Activated T-cell treated with anti-CD3 and anti-CD28 coated beads, Interleukin-2, amount 50 U/mL, for 24 hours (primary cell): ENCODE measurements around the gene DAB1.

ENCODE experiments used
- DNase-seq: peaks from one replicate; pipeline ENCODE4 v3.0.0-alpha.2; 2020
- H3K27ac Mint-ChIP-seq: 2 replicates; pipeline ENCODE4 v1.8.0; 2020; ENCODE audit warnings: mild to moderate bottlenecking, mixed read lengths
- H3K27me3 Mint-ChIP-seq: 2 replicates; pipeline ENCODE4 v1.8.0; 2020; ENCODE audit warnings: mixed read lengths
- H3K36me3 Mint-ChIP-seq: 2 replicates; pipeline ENCODE4 v1.8.0; 2020; ENCODE audit warnings: low read depth, mixed read lengths
- H3K4me1 Mint-ChIP-seq: 2 replicates; pipeline ENCODE4 v1.8.0; 2020; ENCODE audit warnings: low read depth, mixed read lengths
- H3K4me3 Mint-ChIP-seq: 2 replicates; pipeline ENCODE4 v1.8.0; 2020; ENCODE audit warnings: mild to moderate bottlenecking, moderate library complexity, mixed read lengths
- H3K9me3 Mint-ChIP-seq: 2 replicates; pipeline ENCODE4 v1.8.0; 2020; ENCODE audit warnings: mixed read lengths

The DAB1 gene

GRCh38 chr1:57423656-57424211 lies at the start of gene DAB1:
DAB1 (minus strand) TSS chr1:57424060; CDS start chr1:57291030, 133,030 bp downstream.
- peak within 1 kb of the TSS; percentile 54 for H3K4me3 Mint-ChIP-seq
- DNase-seq: peak; percentile 31
- H3K36me3 Mint-ChIP-seq: no peaks in the 10 kb centered on the region
- H3K27ac Mint-ChIP-seq: no peak within 1 kb of the TSS
- H3K27me3 Mint-ChIP-seq: peaks cover 78% of the 10 kb centered on the region
- peaks cover 11% of the 10 kb centered on the region for H3K4me1 Mint-ChIP-seq
- H3K9me3 Mint-ChIP-seq: no peaks in the 10 kb centered on the region

DNA sequence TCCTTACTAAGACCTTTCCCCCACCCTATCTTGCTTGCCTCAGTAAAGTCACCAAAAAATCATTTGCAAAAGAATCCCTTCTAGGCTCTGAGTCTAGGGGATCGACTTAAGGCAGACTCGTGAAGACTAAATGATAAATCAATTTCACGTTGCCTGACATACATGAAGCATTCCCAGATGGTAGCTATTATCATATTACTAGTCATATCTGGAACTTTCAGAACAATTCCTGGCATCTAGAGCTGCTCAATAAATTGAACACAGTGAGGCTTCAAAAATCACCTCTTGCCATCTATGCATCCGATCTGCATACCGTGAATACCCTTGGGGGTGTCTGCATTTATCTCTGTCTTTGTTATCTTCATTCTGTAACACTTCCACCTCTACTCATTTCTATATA lies 49.6 kb upstream of the DAB1 start:
- no peak overlapping the region for H3K27ac Mint-ChIP-seq
- DNase-seq: no peak
- H3K9me3 Mint-ChIP-seq: no peaks in the 10 kb centered on the region
- no peak overlapping the region for H3K4me3 Mint-ChIP-seq
- H3K4me1 Mint-ChIP-seq: no peaks in the 10 kb centered on the region
- H3K27me3 Mint-ChIP-seq: no peaks in the 10 kb centered on the region
- no peaks in the 10 kb centered on the region for H3K36me3 Mint-ChIP-seq

- Mint-ChIP-seq H3K4me3 (no peak overlapping the region), H3K27me3 (no peaks in the 10 kb centered on the region), H3K9me3 (no peaks in the 10 kb centered on the region), H3K27ac (no peak overlapping the region), H3K4me1 (no peaks in the 10 kb centered on the region), H3K36me3 (no peaks in the 10 kb centered on the region)
- no peak for DNase-seq
Measured at GRCh38 chr1:57471995-57472394, 48.1 kb upstream of the DAB1 start.

- Mint-ChIP-seq H3K27ac (no peak overlapping the region), H3K9me3 (no peaks in the 10 kb centered on the region), H3K4me3 (no peak overlapping the region), H3K36me3 (no peaks in the 10 kb centered on the region), H3K4me1 (no peaks in the 10 kb centered on the region), H3K27me3 (no peaks in the 10 kb centered on the region)
- no peak for DNase-seq
Measured at GRCh38 chr1:57470036-57470435, 46.2 kb upstream of the DAB1 start.

- no peak overlapping the region for H3K4me3 Mint-ChIP-seq
- H3K4me1 Mint-ChIP-seq: no peaks in the 10 kb centered on the region
- no peaks in the 10 kb centered on the region for H3K27me3 Mint-ChIP-seq
- H3K36me3 Mint-ChIP-seq: no peaks in the 10 kb centered on the region
- H3K27ac Mint-ChIP-seq: no peak overlapping the region
- no peaks in the 10 kb centered on the region for H3K9me3 Mint-ChIP-seq
- DNase-seq: no peak
Measured at GRCh38 chr1:57468641-57469523, 45.0 kb upstream of the DAB1 start.

- H3K27me3 Mint-ChIP-seq: peaks cover 3% of the 10 kb centered on the region
- no peak overlapping the region for H3K4me3 Mint-ChIP-seq
- H3K27ac Mint-ChIP-seq: no peak overlapping the region
- DNase-seq: no peak
- H3K9me3 Mint-ChIP-seq: no peaks in the 10 kb centered on the region
- H3K4me1 Mint-ChIP-seq: no peaks in the 10 kb centered on the region
- no peaks in the 10 kb centered on the region for H3K36me3 Mint-ChIP-seq
Measured at GRCh38 chr1:57467830-57468229, 44.0 kb upstream of the DAB1 start.

DNA sequence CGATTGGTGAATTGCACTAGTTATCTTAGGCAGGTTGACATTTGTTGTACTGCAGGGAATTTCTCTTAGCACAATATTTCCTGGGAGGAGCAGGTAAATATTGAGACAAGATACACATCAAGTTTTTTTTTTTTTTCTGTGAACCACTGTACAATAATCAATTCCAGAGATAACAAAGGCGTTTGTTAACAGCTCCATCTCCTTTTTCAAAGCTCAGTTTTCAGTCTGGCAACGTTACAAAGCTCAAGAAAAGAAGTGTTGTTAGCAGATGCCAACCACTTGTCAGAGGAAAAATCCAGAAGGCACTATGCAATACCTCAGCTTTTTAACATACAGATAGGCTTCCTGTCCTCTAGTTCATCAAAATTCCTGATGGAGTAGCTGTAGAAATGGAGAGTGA lies 40.9 kb upstream of the DAB1 start:
- no peak for DNase-seq
- Mint-ChIP-seq H3K9me3 (no peaks in the 10 kb centered on the region), H3K36me3 (no peaks in the 10 kb centered on the region), H3K27me3 (peaks cover 3% of the 10 kb centered on the region), H3K4me3 (no peak overlapping the region), H3K27ac (no peak overlapping the region), H3K4me1 (no peaks in the 10 kb centered on the region)

DNA sequence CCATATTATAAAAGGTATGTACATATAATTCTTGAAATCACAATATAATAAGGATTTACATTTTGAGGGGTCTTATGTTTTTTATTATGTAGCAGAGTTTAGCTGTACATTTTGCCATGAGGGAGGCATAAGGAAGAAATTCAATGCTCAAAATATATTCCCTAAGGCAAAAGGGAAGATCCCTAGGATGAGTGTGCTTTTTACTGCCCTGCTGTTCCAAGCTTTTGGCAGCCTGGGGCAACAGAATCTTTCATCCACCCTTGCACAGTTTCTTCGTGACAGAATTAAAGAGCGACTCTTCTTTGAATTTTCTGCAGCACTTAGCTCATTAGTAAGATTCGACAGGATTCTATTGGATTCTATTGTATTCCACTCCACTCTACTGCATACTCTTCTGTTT lies 39.5 kb upstream of the DAB1 start:
- Mint-ChIP-seq H3K9me3 (no peaks in the 10 kb centered on the region), H3K27me3 (peaks cover 3% of the 10 kb centered on the region), H3K4me1 (no peaks in the 10 kb centered on the region), H3K36me3 (no peaks in the 10 kb centered on the region), H3K27ac (no peak overlapping the region), H3K4me3 (no peak overlapping the region)
- DNase-seq: no peak

- Mint-ChIP-seq H3K27ac (no peak overlapping the region), H3K36me3 (no peaks in the 10 kb centered on the region), H3K27me3 (peaks cover 3% of the 10 kb centered on the region), H3K9me3 (peaks cover 5% of the 10 kb centered on the region), H3K4me1 (no peaks in the 10 kb centered on the region), H3K4me3 (no peak overlapping the region)
- no peak for DNase-seq
Measured at GRCh38 chr1:57461405-57461804, 37.5 kb upstream of the DAB1 start.

GRCh38 chr1:57451516-57451915 lies 27.7 kb upstream of the DAB1 start:
- no peak for DNase-seq
- no peaks in the 10 kb centered on the region for H3K36me3 Mint-ChIP-seq
- H3K27ac Mint-ChIP-seq: no peak overlapping the region
- no peaks in the 10 kb centered on the region for H3K4me1 Mint-ChIP-seq
- peaks cover 18% of the 10 kb centered on the region for H3K27me3 Mint-ChIP-seq
- no peaks in the 10 kb centered on the region for H3K9me3 Mint-ChIP-seq
- no peak overlapping the region for H3K4me3 Mint-ChIP-seq

DNA sequence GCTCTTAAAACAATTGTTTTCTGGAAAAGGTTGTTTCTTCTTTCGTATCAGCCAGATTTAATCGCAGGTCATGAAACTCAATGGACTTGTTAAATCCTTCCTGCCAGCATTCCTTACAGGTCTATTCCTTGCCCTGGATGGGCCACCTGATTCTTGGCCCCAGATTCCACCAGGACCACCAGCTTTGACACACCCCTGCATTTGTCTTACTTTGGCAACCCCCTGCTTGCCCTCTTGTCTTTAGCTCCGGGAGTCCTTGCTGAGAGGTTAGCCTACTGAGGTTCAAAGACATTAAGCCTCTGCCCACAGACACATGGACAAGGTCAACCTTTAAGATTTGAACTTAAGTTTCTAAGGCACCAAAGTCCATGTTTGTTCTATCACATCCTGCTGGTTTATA lies 27.1 kb upstream of the DAB1 start:
- Mint-ChIP-seq H3K27me3 (peaks cover 18% of the 10 kb centered on the region), H3K36me3 (no peaks in the 10 kb centered on the region), H3K9me3 (no peaks in the 10 kb centered on the region), H3K4me3 (no peak overlapping the region), H3K4me1 (no peaks in the 10 kb centered on the region), H3K27ac (no peak overlapping the region)
- no peak for DNase-seq

- peaks cover 13% of the 10 kb centered on the region for H3K27me3 Mint-ChIP-seq
- no peak overlapping the region for H3K4me3 Mint-ChIP-seq
- DNase-seq: no peak
- no peaks in the 10 kb centered on the region for H3K4me1 Mint-ChIP-seq
- no peak overlapping the region for H3K27ac Mint-ChIP-seq
- H3K9me3 Mint-ChIP-seq: no peaks in the 10 kb centered on the region
- H3K36me3 Mint-ChIP-seq: no peaks in the 10 kb centered on the region
Measured at GRCh38 chr1:57447551-57447950, 23.7 kb upstream of the DAB1 start.

DNA sequence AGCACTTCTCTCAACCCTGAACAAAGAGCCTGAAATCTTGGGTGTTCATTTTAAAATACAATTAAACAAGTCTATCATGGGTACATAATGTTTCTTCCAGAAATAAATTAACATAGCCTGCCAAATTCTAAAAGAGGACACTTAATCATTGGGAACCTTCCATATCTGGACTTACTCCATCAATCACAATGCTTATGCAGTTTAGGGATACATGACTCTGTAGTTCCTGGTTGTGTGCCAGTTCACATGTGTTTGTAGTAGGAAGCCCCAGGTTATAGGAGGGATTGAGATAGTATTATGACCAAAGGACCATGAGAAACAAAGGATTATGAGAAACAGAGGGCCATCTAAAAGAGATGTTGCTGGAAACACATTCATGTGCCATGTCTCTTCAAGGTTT lies 19.1 kb upstream of the DAB1 start:
- Mint-ChIP-seq H3K4me1 (no peaks in the 10 kb centered on the region), H3K9me3 (no peaks in the 10 kb centered on the region), H3K27me3 (peaks cover 8% of the 10 kb centered on the region), H3K27ac (no peak overlapping the region), H3K4me3 (no peak overlapping the region), H3K36me3 (no peaks in the 10 kb centered on the region)
- no peak for DNase-seq

GRCh38 chr1:57440096-57440495 lies 16.2 kb upstream of the DAB1 start:
- no peaks in the 10 kb centered on the region for H3K4me1 Mint-ChIP-seq
- no peak for DNase-seq
- no peaks in the 10 kb centered on the region for H3K36me3 Mint-ChIP-seq
- H3K9me3 Mint-ChIP-seq: no peaks in the 10 kb centered on the region
- no peak overlapping the region for H3K4me3 Mint-ChIP-seq
- H3K27ac Mint-ChIP-seq: no peak overlapping the region
- H3K27me3 Mint-ChIP-seq: peaks cover 10% of the 10 kb centered on the region

GRCh38 chr1:57431400-57431799 lies 7.5 kb upstream of the DAB1 start:
- Mint-ChIP-seq H3K27ac (no peak overlapping the region), H3K36me3 (no peaks in the 10 kb centered on the region), H3K27me3 (peaks cover 16% of the 10 kb centered on the region), H3K4me1 (no peaks in the 10 kb centered on the region), H3K9me3 (no peaks in the 10 kb centered on the region), H3K4me3 (no peak overlapping the region)
- DNase-seq: no peak
